NCI-H2029 treated with DMSO at 0.1 percent for 48 hours (cell line): Measurements from ENCODE around the gene PLB1.

ENCODE experiments used
- DNase-seq: peaks from one replicate; lab custom pipeline; 2025; lab: John Stamatoyannopoulos, UW

The PLB1 gene, protein sequence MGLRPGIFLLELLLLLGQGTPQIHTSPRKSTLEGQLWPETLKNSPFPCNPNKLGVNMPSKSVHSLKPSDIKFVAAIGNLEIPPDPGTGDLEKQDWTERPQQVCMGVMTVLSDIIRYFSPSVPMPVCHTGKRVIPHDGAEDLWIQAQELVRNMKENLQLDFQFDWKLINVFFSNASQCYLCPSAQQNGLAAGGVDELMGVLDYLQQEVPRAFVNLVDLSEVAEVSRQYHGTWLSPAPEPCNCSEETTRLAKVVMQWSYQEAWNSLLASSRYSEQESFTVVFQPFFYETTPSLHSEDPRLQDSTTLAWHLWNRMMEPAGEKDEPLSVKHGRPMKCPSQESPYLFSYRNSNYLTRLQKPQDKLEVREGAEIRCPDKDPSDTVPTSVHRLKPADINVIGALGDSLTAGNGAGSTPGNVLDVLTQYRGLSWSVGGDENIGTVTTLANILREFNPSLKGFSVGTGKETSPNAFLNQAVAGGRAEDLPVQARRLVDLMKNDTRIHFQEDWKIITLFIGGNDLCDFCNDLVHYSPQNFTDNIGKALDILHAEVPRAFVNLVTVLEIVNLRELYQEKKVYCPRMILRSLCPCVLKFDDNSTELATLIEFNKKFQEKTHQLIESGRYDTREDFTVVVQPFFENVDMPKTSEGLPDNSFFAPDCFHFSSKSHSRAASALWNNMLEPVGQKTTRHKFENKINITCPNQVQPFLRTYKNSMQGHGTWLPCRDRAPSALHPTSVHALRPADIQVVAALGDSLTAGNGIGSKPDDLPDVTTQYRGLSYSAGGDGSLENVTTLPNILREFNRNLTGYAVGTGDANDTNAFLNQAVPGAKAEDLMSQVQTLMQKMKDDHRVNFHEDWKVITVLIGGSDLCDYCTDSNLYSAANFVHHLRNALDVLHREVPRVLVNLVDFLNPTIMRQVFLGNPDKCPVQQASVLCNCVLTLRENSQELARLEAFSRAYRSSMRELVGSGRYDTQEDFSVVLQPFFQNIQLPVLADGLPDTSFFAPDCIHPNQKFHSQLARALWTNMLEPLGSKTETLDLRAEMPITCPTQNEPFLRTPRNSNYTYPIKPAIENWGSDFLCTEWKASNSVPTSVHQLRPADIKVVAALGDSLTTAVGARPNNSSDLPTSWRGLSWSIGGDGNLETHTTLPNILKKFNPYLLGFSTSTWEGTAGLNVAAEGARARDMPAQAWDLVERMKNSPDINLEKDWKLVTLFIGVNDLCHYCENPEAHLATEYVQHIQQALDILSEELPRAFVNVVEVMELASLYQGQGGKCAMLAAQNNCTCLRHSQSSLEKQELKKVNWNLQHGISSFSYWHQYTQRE (N-terminal part only)

DNA sequence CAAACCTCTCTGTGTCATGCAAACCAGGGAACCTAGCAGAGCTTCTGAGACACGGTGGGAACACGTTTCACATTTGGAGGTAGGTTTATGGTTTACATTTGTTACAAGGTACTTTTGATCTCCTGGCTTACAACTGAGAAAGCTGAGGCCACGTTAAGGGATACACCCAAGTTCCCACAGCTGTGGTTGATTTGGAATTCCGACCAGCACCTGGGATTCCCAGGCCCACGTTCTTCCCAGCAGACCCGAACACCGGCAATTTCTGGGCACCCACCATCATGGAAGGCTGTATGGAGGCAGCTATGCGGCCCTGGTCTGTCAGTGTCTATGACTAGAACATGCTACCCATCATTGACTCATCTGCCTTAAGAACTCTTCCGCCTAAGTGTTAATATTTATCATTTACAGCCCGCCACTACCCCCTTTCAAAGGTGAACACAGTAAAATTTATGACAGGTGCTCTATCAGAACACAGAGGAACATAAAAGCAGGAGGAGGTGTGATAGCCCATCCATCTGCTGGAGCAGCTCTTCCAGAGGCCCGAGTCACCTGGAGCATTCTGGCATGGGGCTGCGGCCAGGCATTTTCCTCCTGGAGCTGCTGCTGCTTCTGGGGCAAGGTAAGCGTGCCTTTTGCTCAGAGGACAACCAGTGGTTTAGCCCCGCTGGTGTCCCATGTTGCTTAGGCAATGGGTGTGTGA is at the start of gene PLB1:
PLB1 (plus strand) TSS at position 510 of the 700 bp plus-strand sequence; CDS start at position 565, 55 bp downstream.
- DNase-seq = no peak

DNA sequence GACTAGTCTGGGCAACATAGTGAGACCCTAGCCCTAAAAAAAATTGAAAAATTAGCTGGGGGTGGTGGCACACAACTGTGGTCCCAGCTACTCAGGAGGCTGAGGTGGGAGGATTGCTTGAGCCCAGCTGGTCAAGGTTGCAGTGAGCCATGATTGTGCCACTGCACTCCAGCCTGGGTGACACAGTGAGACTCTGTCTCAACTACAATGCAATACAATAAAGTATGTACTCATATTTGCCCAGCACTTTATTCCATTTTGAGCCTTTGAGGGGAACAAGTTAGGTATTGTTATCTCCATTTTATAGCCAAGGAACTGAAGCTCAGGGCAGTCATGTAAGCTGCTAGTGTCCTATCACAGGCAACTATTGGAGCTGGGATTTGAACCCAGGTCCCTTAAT is 49.3 kb upstream of the PLB1 start:
- no peak for DNase-seq

DNA sequence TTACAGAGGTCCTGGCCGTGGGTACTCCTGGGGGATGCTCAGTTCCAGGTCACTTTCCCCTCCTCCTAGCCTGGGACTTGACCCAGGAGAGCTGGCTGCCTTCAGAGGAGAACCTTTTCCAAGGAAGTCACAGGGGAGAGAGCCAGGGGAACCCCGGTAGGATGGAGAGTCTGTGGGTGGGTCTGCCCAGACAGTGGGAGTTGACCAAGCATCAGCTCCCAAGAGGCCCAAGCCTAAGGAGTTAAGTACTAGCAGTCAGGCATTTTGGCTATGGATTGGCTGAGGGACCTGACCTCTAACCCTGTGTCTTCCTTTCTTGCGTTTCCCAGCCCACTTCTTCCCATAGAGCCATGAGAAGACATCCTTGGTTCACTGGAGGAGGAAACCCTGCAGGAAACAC is 48.8 kb upstream of the PLB1 start:
- no peak for DNase-seq

DNA sequence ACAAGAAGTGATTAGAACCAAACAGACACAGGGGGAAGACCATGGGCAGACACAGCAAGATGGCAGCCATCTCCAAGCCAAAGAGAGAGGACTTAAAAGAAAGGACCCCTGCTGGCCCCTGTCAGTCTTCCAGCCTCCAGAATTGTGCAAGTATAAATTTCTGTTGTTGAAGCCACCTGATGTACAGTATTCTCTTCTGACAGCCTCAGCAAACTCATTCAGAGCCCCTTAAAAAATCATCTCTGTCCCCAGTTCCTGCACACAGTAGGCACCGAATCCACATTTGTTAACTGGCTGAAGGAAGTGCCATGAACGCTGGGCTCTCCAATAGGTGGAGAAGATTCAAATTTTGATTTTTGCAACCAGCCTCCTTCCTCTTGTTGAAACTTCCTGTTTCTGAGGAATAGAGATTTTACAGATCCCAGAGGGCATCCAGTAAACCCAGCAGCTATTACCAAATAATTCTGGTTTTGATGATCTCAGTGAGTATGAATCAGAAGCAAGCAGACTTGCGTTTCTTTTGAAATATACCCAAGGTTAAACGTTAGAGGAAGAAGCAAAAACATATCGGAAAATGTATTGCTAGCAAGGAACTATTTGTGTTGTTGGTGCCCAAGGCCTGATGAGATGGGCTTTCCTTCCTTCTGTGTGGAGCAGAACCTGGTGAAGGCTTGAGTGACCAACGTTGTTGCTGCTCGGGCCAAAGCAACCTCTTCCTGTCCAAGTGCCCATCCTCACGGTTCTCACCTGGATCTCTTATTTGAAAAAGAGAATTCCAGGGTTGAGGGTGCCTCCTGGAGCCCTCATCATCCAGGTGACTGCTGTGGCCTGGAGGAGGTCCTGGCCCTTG is 47.7 kb upstream of the PLB1 start:
- DNase-seq = no peak

DNA sequence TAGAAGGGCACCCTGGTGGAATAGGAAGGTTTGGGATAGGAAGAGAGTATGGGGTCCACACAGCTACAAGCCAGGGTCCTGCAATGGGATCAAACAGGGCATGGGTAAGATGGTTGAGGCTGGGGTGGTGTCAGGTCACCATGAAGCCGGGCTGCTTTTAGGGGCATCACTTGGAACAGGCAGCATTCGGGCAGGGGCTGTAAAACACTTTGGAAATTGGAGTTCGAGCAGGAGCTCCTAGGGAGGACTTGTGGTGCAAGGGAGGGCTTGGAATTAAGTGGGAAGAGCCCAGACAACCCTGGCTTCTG is 47.1 kb upstream of the PLB1 start:
- no peak for DNase-seq

DNA sequence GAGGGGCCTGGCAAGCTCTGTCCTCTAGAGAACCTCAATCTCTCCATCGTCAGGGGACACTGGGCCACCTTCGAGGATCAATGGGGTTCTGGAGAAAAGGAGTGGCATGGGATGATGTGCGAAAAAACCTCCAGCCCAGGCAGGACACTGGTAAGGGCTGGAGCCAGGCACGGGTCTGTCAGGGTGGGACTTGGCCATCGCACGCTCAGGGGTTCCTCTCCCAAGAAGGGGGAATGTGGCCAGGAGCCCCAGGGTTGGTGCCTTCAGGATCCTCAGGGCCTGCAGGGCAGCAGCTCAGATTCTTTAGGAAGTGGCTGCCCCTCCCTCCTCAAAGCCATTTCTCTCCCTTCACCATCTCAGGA is 46.8 kb upstream of the PLB1 start:
- DNase-seq = no peak

DNA sequence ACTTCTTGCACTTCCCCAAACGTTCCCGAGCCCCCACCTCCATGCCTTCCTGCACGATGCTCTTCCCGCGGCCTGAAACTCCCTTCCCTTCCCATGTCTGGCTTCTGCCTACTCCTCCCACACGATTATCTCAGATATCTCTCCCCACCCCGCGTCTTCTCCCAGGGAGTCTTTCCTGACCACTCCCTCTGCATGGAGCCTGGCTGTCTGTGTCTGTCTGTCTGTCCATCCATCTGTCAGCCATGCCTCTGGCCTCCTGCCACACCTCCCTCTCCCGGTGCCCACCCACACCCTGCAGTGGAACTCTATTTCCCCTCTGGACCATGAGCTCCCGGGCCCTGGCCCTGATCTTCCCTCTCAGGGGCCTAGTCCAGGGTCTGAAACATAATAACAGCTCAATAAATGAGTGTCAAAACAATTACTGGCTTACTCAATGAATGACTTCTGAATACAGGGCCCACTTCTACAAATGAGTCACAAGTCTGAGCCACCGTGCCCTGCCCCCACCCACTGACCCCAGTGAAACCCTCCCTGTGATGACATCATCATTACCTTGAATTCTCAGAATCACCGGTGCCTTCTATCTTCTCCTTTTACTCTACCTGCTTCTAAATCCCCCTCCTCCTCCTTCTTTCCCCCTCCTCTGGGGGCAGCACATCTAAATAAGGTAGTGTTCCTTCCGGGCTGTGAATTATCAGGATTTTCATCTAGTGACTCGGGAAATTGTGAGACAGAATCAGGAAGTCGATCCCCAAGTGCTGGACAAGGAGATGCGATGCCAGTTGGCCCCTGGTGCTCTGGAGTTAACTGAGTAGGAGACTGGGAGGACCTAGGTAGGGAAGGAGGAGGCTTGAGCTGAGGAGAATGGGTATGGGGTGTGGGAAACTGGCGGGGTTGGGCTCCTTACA is 46.1 kb upstream of the PLB1 start:
- DNase-seq = no peak

DNA sequence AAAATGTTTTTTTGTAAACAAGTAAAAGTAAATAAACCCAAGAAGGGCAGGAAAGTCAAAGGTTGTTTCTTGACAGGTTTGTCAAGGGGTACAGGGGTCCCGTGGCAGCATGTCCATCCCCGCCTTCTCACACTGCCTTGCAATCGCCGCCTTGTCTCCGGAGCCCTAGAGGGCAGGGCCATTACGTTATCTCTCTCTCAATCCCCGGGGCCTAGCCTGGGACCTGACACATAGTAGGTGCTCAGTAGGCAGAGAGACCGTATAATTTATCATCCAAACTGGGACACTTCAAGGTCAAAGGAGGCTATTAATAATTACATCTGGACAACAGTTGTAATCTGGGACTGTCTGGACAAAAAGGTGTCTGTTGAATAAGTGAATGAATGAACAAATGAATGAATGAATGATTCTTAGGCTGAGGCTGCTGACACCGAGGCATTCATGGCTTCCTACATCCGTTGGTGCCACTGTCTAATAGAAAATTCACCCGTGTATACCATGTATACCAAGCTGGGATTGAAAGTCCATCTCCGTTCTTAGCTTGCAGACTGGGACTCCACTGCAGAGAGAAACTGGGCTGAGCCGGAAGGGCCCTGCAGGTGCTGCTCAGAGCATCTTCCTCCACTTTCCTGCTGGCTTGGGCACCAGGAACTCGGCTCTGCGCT is 44.8 kb upstream of the PLB1 start:
- DNase-seq = no peak

DNA sequence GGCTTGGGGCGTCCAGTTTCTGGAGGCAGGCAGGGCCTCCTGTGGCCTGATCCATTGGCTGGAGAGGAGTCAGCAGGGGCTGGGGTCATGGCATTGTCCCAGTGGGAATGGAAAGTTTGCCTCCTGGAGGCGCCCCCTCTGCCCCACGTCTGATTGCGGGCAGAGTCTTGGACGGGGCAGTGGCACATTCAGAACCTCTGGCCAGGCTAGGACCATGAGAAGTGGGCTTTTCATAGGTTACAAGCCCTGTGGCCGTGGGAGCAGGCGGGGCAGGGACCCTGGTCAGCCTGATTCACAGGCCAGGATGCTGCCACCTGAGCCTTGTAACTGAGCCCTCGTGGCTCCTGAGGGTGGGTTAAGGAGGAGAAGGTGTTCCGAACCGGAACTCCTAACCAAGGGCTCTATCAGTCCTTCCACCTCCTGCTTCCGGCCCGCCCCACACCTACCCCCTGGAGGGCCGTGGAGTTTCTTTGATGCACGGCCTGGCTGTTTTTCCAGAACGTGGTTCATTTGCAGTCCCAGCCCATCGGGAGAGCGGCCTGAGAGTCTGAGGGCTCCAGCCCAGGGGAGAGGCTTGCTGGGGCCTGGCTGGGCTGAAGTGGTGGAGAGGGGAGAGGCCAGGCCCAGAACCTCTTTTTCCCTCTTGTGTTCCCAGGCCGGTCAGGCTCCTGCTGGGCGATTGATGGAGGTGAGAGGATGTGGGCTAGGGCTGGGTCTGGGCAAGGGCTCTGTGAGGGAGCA is 43.9 kb upstream of the PLB1 start:
- DNase-seq = no peak

DNA sequence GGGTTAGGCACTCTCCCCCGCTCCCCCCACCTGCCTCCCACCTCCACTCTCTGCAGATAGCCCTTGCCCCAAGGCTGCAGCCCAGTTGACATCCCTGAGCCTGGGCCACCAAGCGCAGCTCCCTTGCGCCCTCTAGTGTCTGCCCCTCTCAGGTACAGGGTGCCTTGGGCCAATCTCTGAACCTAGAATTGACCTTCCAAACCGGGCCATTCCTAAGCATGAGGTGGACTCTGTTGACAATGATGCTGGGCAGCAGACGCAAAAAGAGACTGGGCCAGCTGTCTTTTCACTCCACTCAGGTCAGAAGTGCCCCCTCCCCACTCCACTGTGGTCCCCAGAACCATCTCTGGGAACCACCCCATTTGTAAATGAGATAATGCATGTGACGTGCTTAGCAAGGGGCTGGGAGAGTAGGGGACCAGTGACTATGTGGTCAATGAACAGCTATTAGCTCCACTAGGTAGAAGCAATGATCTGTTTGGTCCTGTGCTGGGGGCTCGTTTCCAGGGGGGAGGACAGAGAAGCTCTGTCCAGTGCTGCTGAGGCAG is 43.3 kb upstream of the PLB1 start:
- no peak for DNase-seq

DNA sequence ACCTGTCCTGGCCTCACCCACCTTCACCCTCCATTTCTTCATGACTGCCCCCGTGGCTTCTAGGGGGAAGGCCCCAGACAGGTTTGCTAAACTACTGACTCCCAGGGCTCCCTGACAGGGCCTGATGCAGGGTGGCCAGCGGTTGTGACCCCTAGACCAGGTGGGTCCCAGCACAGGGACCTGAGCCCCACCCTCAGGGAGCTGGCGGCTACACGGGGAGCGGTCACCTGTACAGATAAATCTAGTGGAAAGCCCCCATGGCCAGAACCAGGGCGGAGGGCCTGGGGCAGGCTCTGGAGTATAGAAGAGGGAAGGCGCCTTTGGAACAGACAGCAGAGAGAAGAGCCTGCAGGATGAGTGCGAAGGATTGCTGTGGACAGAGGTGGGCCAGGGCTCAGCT is 42.5 kb upstream of the PLB1 start:
- DNase-seq = no peak

DNA sequence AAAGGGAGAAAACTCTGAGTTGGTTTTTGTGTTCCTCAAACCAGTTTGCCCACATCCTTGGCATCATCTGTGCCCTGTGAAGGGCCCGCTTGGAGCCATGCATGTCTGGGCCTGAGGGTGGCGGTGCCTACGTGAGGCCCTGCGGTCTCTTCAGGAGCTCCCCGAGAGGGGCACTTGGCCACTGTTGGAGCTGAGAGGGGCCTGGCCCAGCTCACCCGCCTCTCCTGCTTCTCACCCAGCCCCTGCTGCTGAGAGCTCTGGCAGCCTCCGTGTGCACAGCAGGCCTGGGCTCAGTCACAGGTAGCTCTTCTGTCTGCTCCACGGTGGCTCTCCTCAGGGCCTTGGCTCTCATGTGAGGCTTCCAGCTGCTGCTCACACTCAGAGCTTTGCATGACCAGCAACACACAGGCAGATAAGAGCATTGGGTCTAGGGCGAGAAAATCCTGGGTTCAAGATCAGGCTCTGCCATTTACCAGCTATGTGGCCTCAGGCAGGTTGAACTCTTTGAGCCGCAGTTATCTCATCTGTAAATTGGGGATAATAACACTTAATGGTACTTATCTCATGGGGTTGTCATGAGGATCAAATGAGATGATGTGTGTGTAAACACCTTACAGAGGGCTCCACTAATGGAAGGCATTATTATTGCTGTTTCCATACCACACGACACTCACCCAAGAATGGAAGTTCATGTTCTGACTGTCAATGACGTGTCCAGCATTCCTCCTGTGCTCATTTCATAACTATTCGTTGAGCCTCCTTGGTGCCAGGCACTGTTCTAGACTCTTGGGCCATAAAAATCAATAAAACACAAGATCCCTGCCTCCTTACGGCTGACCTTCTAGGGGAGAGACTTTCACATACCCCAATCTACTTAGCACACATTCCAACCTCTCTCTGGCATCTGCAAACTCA is 41.6 kb upstream of the PLB1 start:
- no peak for DNase-seq

DNA sequence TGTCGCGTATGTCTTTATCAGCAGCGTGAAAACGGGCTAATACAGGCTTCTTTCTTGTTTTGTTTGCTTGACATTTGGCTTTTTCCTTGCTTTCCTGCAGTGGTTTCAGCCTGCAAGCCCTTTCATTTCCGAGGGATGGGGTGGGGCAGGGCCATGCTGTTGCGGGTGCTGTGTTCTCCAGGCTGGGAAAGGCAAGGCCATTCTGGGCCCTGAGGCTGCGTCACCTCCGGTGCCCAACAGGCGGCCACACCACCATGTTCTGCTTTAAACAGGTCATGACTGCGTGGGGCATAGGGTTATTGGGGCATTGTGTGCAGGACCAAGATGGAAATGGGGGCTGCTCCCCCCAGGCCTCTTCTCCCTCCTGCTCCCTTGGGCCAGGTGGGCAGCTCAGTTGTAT is 38.6 kb upstream of the PLB1 start:
- no peak for DNase-seq

DNA sequence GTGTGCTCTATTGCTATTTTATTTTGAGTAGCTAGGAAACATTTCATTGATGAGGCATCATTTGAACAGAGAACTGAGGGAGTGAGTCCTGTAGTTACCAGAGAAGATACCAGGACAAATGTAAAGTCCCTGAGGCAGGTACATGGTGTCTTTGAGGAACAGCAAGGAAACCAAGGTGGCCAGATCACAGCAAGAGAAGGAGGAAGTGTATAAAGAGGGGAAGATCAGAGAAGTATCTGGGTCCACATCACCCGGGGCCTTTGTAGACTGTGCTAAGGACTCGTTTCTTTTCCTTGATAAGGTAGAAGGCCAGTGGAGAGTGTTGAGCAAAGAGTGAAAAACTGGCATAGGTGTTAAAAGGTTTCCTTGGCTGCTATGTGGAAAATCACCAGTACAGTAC is 34.8 kb upstream of the PLB1 start:
- DNase-seq = no peak

DNA sequence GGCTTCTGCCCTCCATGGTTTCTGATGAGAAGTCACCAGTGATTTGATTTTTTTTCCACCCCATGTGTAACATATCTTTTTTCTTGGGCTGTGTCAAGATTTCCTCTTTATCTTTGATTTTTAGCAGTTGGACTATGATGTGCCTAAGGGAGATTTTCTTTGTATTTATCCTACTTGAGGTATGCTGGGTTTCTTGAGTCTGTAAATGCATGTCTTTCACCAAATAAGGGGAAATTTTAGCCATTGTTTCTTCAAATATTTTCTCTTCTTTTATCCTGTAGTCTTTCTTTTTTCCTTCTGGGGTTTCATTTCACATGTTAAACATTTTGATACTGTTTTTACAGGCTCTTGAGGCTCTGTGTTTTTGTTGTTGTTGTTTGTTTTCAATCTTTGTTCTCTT is 33.7 kb upstream of the PLB1 start:
- DNase-seq = no peak

DNA sequence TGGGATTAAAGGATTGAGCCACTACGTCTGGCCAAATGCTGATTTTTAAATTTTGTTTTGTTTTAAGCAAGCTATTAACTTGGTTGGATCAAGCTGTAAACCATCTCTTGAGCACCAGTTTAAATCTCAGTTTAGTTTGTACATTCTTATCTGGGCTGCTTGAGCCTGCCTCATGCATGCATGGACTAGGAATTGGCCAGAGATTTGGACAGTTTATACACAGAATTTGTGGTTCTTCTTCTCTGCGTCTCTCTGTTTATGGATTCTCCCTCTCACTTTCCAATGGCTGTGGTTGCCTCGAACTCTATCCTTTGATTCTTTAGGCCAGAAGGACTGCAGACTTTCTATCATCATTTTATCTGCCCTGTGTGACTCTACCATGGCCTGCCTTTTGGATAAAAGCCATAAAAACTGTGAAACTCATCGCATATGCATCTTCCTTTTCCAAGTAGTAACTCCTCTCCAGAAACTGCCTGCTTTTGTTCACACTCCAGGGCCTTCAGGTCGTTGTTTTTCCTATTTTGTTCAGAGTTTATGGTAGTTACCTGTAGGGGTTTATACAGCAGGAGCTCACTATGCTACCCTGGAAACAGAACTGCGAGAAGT is 32.5 kb upstream of the PLB1 start:
- DNase-seq = no peak

DNA sequence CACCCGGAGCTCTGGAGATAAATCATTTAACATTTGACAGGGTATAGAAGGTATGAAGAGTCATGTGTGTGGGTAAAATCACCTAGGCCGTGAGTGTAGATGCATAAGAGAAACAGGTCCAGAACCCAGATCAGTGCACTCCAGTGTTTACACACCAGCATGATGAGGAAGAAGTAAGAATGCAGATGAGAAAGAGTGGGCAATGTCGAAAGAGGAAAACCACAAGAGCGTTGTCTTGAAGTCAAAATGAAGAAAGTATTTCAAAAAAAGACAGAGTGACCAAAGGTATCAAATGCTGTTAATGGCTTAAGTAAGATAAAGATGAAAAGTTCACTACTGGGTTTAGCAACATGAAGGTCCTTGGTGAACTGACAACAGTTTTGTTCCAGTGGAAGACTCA is 32.0 kb upstream of the PLB1 start:
- no peak for DNase-seq
